HG03159 (cell line): ENCODE measurements around the gene PAM16.
A peak's percentile ranks its signal among the peaks of the same experiment; 100 is the strongest.

Experiments used
- ATAC-seq: cut with Tn5 transposase; IDR thresholded peaks from one replicate; pipeline ENCODE4 v1.9.1; 2021; ENCODE audit warnings: mild to moderate bottlenecking, moderate library complexity; ENCODE audit not compliant: unreplicated experiment

Gene PAM16

DNA sequence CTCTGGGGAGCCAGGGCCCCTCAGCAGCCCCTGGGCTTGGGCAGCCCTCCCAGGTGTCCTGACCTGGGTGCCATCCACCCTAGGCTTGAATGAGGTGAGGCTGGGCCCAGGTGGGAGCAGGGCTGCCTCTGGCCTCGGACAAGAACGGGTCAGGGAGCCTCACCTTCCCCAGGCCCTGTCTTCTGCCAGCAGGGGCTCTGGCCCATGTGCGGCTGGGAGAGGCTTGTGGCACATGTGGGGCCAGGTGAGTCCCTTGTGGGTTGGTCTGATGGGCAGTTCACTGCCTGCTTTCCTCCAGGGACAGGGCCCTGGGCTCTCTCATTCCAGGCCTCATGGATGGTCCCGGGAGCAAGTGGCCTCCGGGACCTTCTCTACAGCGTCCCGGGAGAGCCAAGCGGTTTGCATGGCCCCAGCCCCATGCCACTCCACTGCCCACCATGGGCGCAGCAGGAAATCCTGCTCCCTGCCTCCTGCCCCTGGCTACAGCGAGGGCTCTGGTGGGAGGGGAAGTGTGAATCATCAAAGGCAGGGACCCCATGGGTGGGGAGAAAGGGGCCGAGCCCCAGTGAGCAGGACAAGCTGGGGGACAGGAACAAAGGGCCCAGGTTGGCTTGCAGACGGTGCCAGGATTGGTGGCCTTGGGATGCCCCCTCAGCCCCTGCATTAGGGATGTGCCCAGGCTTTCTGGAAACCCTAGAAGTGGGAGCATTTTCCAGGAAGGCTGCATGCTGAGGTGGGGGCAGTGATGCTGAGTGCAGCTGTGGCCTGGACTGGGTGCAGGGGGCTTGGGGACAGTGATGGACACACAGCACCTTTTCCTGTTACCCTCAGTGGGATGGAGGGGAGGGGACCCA, 32.7 kb upstream of the PAM16 start:
- no peak for ATAC-seq

DNA sequence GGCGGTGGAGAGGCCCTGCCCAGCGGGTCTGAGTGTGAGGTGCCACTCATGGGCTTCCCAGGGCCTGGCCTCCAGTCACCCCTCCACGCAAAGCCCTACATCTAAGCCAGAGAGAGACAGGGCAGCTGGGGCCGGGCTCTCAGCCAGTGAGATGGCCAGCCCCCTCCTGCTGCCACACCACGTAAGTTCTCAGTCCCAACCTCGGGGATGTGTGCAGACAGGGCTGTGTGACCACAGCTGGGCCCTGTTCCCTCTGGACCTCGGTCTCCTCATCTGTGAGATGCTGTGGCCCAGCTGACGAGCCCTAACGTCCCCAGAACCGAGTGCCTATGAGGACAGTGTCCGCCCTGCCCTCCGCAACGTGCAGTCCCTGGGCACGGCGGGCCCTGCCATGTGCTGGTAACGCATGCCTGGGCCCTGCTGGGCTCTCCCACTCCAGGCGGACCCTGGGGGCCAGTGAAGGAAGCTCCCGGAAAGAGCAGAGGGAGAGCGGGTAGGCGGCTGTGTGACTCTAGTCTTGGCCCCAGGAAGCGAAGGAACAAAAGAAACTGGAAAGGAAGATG, 31.8 kb upstream of the PAM16 start:
- no peak for ATAC-seq

DNA sequence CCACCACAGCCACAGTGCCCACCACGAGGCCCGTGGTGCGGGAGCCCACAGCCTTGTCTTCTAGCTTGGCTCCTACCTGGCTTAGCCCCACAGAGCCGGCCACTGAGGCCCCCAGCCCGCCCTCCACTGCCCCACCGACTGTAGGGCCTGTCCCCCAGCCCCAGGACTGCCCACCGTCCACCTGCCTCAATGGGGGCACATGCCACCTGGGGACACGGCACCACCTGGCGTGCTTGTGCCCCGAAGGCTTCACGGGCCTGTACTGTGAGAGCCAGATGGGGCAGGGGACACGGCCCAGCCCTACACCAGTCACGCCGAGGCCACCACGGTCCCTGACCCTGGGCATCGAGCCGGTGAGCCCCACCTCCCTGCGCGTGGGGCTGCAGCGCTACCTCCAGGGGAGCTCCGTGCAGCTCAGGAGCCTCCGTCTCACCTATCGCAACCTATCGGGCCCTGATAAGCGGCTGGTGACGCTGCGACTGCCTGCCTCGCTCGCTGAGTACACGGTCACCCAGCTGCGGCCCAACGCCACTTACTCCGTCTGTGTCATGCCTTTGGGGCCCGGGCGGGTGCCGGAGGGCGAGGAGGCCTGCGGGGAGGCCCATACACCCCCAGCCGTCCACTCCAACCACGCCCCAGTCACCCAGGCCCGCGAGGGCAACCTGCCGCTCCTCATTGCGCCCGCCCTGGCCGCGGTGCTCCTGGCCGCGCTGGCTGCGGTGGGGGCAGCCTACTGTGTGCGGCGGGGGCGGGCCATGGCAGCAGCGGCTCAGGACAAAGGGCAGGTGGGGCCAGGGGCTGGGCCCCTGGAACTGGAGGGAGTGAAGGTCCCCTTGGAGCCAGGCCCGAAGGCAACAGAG, 31.0 kb upstream of the PAM16 start:
- no peak for ATAC-seq

DNA sequence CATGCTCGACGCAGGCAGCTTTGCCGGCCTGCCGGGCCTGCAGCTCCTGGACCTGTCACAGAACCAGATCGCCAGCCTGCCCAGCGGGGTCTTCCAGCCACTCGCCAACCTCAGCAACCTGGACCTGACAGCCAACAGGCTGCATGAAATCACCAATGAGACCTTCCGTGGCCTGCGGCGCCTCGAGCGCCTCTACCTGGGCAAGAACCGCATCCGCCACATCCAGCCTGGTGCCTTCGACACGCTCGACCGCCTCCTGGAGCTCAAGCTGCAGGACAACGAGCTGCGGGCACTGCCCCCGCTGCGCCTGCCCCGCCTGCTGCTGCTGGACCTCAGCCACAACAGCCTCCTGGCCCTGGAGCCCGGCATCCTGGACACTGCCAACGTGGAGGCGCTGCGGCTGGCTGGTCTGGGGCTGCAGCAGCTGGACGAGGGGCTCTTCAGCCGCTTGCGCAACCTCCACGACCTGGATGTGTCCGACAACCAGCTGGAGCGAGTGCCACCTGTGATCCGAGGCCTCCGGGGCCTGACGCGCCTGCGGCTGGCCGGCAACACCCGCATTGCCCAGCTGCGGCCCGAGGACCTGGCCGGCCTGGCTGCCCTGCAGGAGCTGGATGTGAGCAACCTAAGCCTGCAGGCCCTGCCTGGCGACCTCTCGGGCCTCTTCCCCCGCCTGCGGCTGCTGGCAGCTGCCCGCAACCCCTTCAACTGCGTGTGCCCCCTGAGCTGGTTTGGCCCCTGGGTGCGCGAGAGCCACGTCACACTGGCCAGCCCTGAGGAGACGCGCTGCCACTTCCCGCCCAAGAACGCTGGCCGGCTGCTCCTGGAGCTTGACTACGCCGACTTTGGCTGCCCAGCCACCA, 30.2 kb upstream of the PAM16 start:
- ATAC-seq, result no peak

GRCh38 chr16:4380119-4381063, 29.3 kb upstream of the PAM16 start:
- no peak for ATAC-seq

- no peak for ATAC-seq
Observed at GRCh38 chr16:4378999-4379690, 28.0 kb upstream of the PAM16 start.

DNA sequence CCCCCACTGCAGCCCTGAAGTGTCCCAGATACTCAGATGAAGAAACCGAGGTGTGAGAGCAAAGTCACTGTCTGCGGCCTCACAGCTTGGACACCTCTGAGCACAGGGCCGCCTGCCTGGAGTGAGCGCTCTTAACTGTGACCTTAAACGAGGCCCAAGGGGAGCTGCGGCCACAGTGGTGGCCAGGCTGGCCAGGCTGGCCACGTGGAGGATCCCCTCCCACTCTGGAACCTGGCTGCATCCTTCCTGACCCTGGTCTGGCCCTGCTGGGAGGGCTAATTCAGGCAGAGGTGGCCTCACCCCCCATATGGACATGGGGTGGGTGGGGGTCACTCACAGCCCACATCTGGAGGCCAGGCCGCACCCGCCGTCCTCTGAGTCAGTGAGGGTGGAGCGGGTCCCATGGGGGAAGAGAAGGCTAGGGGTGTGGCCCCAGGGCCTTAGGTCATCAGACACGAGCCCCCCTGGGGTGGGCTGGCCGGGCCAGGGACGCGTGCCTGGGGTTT, 27.1 kb upstream of the PAM16 start:
- no peak for ATAC-seq

DNA sequence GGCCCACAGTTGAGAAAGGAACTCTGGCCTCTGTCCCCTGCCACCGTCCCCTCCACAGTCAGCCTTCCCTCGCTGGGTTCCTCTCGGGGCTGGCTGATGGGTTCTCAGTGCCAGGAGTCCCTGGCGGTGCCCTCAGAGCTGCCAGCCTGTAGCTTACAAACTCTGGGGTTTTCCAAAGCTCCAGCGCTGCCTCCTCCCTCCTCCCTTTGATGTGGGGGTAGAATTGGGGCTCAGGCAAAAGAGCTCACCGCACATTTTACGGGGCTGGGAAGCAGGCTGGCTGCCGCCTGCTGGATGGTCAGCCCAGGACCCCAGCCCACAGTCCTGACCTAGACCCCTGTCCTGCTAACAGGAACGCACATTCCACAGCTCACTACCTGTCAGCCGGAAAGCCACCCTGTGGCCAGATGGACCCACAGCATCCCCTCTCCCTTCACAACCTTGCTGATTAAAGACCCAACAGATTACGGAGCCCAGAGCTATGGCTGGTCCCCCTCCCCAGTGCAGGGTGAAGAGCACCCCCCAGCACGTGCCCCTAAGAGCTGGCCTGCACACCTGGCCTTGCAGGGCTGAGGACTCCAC, 26.5 kb upstream of the PAM16 start:
- ATAC-seq, result no peak

GRCh38 chr16:4376893-4377572, 25.9 kb upstream of the PAM16 start:
- no peak for ATAC-seq

- ATAC-seq, result no peak
Observed at GRCh38 chr16:4376126-4376892, 25.2 kb upstream of the PAM16 start.

DNA sequence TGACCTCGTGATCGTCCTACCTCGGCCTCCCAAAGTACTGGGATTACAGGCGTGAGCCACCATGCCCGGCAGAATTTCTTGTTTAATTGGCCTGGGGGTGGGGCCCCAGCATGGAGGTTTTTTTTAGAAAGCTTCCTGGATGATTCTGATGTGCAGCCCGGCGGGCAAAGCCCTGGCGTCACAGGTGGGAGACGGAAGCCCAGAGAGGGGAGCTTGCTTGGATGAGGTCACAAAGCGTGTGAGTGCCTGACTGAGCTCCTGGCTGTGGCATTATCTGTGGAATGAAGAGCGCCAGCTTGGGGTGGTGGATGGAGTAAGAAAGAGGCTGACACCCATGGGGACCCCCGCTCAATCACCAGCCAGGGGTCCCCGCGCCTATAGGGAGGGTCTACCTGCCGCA, 24.6 kb upstream of the PAM16 start:
- no peak for ATAC-seq

DNA sequence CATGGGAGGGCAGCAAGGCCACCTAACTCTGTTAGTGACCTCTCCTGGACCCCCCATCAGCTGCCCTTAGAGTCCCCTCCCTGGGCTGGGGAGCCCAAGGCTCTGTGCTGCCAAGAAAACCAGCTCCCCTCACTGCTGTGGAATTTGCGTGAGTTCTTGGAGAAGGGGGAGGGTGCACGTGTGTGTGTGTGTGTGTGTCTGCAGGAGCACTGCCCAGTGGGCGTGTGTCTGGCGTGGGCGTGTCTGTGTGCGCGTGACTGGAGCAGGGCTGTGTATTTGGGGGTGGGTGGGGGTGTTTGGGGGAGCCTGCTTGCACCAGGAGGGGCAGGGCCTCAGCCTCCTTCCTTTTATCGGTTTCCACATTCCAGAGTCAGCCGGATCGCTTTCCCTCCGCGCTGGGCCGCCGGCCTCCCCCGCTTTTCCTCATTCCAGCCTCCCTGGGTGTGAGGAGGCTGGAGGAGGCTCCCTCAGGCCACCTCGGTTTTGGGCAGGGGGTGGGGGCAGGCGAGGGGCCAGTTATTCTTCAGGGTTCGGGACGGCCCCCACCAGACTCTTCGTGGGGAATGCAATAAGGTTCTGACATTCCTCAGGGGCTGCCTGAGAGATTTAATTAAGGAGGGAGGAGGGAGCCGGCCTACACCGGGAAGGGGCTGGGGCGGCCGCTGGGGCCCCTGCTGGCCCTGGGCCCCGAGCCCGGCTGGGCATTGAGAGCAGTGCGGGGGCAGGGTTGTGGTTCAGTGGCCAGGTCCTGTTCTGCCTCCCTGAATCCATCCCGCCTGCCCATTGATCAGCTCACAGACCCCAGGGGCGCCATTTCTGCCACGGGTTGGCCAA, 23.0 kb upstream of the PAM16 start:
- ATAC-seq, result no peak

DNA sequence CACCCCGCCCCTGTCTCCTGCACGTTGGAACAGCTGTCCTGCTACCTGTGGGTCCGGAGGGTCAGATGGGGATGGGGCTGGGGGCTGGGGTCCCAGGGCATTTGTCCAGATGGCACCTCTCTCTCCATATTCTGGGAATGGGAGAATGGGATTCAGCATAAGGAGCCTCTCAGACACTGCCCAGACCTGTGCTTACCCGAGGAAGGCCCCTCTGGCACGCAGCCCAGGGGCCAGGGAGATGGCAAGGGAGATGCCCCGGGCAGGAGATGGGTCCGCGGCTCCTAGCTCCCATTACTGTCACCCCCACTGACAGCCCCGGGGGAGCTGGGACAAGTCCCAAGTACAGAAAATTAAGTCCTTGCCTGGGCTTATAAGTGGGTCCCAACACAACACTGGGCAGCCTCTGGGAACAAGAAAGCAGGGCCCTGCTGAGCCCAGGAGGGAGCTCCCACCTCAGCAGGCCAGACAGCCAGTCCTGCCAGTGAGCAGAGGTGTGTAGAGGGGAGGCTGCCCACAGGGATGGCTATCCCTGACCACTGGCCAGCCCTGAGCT, 22.3 kb upstream of the PAM16 start:
- ATAC-seq, result no peak

DNA sequence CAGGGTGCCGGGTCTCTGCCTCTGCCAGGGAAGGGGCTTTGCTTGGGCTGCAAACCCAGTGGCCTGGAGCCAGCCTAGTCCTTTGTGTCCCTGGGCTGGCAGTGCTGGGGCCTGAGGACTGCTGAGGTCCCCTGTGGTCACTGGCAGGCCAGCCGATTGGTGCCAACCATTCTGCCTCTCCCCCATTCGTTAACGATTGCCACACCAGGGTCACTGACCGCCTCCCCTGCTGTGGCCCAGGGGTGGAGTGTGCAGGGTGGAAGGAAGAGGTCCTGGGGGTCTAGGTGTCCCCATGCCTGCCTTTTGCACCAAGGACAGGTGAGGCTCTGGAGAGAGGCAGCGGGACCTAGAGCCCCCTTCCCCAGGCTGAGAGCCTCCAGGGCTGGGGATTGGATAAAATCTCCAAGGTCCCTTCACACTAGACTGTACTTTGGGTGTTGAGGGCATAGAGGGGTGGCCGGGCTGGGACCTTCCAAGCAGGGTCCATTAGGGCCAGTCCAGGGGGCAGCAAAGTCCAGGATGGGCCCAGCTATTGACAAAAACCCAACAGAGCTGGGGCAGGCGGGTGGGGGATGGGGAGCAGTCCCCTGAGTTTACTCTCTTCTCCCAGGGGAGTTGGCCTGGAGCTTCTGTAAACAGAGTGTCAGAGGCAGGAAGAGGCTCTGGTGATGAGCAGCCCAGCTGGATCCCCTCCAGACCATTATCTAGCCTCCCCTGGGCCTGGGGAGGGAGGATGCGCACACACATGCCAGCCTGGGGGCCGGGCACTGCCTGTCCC, 21.6 kb upstream of the PAM16 start:
- ATAC-seq, result no peak

GRCh38 chr16:4372001-4372577, 21.0 kb upstream of the PAM16 start:
- ATAC-seq, result peak; percentile 39
